Activated gamma-delta T cell (primary cell): Measurements from ENCODE around the gene SLC45A3.

Source experiments
- DNase-seq: peaks from one replicate; lab custom pipeline; 2025; lab: John Stamatoyannopoulos, UW

Gene SLC45A3

GRCh38 chr1:205700865-205701401 lies 20.6 kb upstream of the SLC45A3 start:
- DNase-seq: no peak

- DNase-seq: no peak
Observed at GRCh38 chr1:205699416-205699815, 19.1 kb upstream of the SLC45A3 start.

GRCh38 chr1:205698921-205699320 lies 18.6 kb upstream of the SLC45A3 start:
- no peak for DNase-seq

GRCh38 chr1:205693421-205693991 lies 13.2 kb upstream of the SLC45A3 start:
- no peak for DNase-seq

GRCh38 chr1:205692423-205692822 lies 12.1 kb upstream of the SLC45A3 start:
- no peak for DNase-seq

- no peak for DNase-seq
Observed at GRCh38 chr1:205690122-205690756, 9.9 kb upstream of the SLC45A3 start.

- no peak for DNase-seq
Observed at GRCh38 chr1:205689479-205689878, 9.2 kb upstream of the SLC45A3 start.

GRCh38 chr1:205688171-205689080 lies 8.1 kb upstream of the SLC45A3 start:
- DNase-seq: no peak

- no peak for DNase-seq
Observed at GRCh38 chr1:205687242-205687641, 6.9 kb upstream of the SLC45A3 start.

GRCh38 chr1:205681364-205681763 lies 1.1 kb upstream of the SLC45A3 start:
- no peak for DNase-seq

- DNase-seq: no peak
Observed at GRCh38 chr1:205678286-205679111, 1.8 kb downstream of the SLC45A3 start.

- DNase-seq: no peak
Observed at GRCh38 chr1:205677167-205677566, 3.1 kb downstream of the SLC45A3 start.

GRCh38 chr1:205676597-205676996 lies 3.7 kb downstream of the SLC45A3 start:
- no peak for DNase-seq

- DNase-seq: no peak
Observed at GRCh38 chr1:205676002-205676401, 4.3 kb downstream of the SLC45A3 start.

GRCh38 chr1:205675247-205675646 lies 5.1 kb downstream of the SLC45A3 start:
- DNase-seq: no peak

- DNase-seq: no peak
Observed at GRCh38 chr1:205672970-205673369, 7.3 kb downstream of the SLC45A3 start.

- DNase-seq: no peak
Observed at GRCh38 chr1:205672395-205672889, 7.9 kb downstream of the SLC45A3 start.

- no peak for DNase-seq
Observed at GRCh38 chr1:205670611-205671430, 9.5 kb downstream of the SLC45A3 start.

- DNase-seq: no peak
Observed at GRCh38 chr1:205670150-205670446, 10.2 kb downstream of the SLC45A3 start.

- no peak for DNase-seq
Observed at GRCh38 chr1:205669341-205670149, 10.8 kb downstream of the SLC45A3 start.
